Activated CD8-positive, alpha-beta memory T cell treated with anti-CD3 and anti-CD28 coated beads for 48 hours (primary cell): ENCODE data around the gene DYNC1I1.

Experiments
- DNase-seq, 3 experiments: peaks; one replicate each; pipeline ENCODE4 v3.0.0-alpha.2; 2020; ENCODE audit warnings: low read depth in 2 of 3, low spot score in 2 of 3

DYNC1I1 gene

DNA sequence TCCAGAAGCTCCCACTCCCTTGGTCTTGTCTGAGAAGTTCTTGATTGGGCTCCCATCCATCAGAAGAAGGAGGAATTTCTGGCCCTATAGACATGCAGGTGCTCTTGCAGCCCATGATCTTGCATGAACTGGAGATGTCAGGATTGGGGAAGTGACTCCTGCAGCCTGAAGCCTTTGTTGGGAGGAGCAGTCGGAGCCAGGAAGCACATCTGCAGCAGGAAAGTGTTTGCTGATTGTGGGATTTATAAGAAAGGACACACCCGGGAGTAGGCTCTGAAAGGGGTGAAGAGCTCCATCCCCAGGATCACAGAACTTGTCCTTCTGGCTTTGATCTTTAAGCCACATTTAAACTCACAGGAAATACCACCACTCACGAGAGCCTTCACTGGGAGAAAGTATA lies 185.2 kb downstream of the DYNC1I1 start:
- no peak for DNase-seq

DNA sequence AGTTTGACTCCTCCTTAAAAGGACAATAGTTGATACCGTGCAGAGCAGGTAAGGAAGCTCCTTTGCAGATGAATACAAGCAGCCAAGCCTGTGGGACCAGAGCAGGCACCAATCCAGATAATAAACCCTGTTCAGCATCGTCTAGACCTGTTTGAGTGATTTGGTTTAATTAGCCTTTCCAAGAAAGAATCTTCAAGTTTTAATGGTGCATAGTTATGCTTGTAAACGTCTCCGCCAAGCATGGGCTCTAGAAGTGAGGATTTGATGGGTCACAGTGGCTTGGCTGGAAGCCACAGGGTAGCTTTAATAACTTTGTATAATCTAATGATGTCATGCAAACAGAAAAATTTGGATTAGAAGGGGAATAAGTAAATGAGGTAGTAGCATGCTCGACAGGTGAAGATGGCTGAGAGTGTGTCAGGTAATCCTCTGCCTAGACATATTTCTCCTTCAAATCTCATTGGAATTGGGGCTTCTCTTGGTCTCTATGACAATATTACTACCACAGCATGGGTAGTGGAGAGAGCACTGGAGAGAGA lies 188.4 kb downstream of the DYNC1I1 start:
- DNase-seq = no peak

DNA sequence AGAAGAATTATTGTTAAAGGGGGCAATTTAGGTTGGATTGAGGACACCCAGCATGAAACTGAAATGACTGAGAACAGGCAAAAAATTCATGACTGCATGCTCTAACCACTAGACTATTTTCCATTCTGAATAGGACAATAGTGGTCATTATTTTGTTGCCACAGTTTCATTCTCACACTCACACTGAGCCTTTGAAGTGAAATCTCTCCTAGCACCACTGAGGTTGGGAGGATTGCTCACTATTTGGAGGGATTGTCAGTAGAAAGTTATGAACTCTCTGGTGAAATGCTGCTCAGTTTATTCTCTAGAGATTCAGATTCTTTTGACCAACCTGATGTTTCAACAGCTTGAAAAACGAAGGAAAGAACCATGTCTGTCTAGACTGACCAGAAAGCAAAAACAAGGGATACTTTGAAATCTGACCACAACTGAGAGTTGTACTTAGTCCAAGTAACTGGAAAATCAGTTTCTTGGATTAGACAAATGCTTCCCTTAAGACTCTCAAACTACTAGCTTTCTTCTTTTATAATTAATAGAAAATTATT lies 191.2 kb downstream of the DYNC1I1 start:
- DNase-seq = no peak

DNA sequence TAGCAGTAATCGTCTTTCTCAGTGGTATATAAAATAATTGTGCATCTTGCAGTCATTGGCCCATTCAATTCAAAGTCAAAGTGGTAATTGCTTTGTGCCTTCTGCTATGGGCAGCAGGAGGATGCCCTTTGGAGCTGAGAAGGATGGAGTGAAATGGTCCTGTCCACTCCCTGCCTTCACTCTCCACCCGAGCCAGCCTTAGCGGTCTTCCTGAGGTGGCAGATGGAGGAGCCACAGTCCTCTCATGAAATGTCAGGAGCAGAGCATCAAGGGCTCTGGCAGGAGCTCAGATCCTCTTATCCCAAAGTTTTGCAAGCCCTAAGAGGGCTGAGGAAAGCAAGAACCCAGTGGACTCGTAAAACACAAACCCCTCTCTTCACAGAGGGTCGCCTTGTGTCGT lies 199.4 kb downstream of the DYNC1I1 start:
- no peak for DNase-seq

DNA sequence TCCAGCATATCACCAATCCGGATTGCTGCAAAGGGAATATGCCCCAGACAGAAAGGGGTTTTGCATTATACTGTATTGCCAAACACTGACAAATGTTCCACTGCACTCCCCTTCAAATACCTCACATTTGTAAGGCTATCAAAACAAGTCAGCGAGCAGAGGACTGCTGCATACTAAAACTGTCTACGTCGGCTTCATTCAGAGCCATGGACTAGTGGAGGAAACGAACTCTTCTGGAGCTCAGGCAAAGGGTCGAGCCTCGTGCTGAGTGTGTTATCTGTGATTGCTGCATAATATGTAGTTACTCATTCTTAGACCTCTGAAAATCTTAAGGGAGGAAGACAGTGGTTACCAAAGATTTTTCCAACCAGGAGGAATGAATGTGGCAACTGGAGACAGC lies 200.2 kb downstream of the DYNC1I1 start:
- DNase-seq = no peak

DNA sequence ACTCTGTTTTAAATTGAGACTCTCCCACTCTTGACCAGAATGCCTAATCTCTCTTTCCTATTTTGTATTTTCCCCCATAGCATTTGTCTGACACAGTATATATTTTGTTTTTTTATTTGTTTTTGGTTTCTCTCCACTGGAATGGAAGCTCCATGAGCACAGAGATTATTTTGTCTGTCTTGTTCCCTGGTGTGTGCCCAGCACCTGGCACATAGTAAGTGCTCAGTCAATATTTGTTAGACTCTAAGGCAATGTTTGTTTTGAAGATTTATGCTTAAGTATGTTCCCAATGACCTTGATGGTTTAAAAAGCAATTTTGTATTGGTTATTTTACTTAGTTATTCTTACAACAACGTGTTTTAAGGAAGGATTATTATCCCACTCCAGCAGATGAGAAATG lies 201.8 kb downstream of the DYNC1I1 start:
- DNase-seq = no peak

DNA sequence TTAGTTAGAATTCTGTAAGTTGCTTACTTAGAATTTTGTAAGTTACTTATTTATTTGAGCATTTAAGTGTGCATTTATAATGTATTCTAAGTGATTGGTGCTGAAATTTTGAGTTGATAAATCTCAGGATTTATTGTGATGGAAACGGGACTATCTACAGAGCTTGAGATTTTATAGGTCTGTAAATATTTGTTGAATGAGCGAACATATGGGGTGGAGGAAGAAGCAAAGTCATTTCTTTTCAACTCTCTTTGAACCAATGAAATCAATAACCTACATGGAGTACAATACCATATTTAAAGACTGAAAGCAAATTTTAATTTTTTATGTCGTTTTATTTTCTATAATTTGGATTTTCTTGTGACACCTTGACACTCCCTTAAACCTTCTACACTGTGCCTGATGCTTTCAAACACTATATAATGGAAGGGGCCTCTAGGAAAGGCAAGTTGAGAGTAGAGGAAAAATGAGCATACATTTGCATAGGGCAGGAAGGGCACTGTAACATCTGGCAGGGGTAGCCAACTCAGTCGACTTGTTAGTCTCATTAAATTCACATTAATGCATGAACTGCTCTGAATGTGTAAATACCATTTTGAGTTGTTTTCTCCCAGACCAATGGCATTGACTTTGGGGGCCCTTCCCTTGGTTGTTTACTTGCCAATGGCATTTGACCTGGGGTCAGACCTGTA lies 204.2 kb downstream of the DYNC1I1 start:
- no peak for DNase-seq

DNA sequence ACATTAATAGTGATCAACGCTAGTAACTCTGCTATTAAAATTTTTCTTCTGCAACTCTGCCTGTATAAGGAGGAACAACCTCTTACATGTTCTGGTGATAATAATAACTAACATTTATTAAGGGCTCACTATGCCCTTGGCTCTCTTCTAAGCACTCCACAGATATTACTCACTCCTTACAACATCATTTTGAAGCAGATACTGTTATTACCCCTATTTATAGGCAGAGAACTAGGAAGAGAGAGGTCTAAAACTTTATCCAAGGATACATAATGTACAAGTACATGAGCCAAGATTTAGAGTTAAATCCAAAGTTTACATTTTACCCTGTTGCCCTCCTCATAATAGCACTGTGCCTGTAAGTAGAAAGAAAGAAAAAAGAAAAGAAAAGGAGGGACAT lies 205.6 kb downstream of the DYNC1I1 start:
- DNase-seq = no peak

DNA sequence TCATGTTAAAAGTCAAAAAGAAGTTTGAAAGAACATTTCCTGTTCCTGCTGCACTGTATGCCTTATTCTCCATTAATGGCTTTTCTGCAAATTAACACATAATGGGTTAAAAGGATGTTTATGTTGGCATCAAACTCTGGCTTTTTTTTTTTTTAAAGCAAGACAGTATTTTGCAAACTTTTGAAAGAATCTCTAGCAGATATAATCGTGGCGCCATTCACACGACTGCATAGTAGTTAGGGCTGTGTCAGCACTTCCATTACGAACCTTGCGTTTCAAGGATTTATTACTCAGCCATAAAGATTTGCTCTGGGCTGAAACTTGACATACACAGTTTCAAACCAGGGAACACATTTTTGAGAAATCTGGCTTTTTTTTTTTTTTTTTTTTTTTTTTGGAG lies 207.8 kb downstream of the DYNC1I1 start:
- no peak for DNase-seq

DNA sequence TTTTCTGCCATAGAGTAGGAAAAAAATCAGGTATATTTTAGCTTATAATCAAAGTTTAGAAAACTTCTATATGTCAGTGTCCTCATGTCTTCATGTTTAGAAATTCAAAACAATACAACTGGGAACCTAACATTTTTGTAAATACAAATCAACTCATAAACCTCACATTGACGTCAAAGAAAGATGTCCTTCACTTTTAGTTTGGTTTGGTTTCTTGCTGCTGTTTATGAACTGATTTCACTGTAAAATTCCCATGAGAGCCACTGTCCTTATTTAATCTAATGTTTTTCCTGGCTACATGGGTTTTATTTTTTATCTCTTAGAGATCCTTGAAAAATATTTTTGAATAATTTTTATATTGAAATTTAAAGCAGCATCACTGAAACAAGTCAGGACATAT lies 208.4 kb downstream of the DYNC1I1 start:
- DNase-seq = no peak

DNA sequence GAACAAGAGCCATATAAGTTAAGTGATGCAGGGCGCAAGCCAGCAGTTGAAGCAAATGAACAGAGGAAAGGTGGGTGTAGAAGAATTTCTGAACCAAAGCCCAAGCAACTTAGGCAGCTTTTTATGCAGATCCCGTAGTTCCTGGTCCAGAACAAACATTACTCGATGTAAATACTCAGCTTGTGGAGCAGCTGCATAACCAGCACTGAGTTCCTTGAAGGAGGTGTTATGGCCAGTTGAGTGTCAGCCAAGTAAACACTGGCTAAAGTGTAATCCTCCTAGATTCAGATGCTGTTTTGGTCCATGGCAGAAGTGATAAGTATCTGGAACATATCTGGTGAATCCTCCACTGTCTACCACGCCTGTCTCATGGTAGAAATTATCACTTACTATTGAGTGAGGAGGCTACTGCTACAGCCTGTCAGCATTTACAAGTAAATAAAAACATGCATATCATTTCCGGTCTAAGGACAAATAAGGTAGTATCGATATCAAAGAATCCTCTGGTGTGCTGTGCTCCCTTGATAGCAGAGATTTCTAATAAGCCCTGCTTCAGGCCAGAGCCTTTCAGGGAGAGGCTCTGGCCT lies 213.9 kb downstream of the DYNC1I1 start:
- no peak for DNase-seq

DNA sequence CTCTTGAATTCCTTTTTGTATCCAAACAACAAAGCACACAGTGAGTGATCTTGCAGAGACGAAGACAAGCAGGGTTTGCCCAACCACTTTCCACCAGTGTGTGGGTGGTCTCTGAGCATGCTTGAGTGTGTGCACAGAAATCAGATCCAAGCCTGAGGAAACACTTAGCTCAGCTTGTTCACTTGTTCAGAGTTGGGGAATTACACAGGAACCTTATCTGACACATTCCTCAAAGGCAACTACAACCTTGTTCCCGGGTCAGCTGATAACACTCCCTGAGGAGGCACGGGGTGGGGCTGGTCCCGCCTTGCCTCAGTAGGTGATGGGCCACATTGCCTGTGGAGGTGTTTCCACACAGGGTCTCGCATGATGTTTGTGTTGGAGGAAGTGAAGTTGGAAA lies 216.9 kb downstream of the DYNC1I1 start:
- no peak for DNase-seq

DNA sequence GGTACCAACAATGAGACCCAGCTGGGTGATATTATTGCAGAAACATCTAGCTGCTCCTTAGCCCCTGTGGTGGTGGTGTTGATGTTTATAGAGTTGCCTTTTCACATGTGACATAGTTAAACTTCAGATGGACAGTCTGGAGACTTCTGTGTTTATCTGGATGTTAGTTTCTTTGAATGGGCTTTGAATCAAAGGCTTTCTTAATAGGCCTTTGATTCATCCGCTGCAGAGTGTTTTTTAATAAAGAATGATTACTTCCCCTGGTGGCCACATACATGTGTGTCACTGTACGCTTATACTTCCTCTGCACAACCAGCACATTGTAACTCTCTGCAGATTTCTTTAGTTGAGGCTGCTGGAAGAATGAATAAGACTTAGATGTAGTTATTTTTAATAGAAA lies 221.0 kb downstream of the DYNC1I1 start:
- no peak for DNase-seq

DNA sequence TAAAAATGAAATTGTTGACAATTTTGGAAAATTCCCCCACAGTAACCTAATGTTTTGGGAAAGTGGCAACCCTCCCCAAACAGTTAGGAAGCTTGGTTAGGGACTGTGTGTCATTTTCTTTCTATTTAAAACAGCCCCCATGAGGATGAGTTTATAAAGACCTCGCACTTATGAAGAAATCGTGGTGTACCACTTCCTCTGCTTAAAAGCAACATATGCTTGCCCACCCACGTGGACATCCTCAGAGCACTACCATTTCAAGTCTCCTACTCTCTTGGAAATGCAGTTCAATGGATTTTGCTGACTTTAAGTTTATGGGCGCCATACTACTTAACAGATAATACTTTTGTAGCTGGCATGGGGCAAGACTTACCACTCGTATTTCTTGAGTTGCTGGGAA lies 223.8 kb downstream of the DYNC1I1 start:
- no peak for DNase-seq

DNA sequence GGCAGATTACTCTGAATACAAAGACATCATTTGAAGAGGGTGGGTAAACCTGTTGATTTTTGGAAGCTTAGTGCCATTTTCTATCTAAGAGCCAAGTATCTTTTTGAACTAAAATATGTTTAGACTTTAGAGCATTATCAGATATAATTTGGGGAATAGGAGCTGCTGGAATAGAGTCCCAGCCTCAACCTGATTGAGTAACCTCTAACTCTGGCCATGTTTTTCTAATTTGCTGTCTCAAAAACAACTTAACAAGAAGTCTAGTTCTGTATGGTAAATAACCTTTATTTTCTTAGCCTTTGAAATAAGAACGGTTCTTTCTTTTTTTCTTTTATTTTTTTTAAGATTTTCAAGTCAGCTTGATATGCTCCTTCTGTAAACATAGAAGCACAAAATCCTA lies 224.5 kb downstream of the DYNC1I1 start:
- no peak for DNase-seq

DNA sequence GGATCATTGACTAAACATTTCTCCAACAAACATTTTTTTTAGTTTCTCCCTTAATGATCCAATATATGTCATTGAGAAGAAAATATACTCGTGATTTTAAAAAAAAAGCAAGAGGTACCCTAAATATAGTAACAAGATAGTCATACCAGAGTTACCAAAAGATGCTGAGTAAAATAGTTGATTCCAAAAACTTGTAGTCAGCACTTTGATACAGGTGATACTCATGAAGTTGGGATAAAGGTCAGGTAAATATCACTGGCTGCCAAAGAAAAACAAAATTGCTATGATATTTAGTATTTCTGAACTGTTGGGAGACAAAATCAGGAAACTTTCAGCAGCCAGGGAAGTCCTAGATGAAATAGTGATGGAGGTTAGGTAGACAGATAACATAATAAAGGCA lies 225.3 kb downstream of the DYNC1I1 start:
- DNase-seq = no peak

DNA sequence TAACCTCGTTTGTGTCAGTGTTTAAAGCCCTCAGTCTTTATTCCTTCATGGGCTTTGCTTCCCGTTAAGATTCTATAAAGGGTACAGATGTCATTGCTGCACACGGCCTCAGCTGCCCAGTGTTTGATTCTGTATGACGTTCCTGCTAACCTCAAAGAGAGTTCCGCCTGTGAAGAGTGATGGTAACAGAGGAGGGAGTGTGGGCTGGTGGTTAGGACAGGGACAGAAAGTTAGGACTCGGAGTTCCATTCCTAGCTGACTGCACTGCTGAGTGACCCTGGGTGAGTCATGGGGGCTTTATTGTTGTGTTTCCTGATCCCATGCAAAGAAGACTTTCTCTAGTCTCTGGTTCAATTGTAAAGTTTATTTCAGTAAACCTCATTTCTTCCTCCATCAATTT lies 227.1 kb downstream of the DYNC1I1 start:
- no peak for DNase-seq

DNA sequence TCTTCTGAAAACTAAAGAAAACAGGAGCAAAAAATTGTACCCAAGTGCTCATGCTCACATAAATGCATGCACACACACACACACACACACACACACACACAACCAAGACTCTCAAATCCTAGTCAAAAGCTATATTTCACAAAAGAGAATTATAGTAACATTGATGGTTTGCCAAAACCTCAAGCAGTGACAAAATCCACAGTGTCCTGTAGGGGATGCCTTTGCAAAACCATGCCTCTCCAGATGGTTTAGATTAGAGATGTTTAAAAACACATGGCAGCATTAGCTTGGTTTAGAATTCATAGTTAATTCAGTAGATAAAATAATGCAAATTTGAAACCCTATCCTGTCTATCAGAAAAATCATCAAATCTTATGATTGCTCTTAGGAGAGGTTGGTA lies 232.2 kb downstream of the DYNC1I1 start:
- no peak for DNase-seq

DNA sequence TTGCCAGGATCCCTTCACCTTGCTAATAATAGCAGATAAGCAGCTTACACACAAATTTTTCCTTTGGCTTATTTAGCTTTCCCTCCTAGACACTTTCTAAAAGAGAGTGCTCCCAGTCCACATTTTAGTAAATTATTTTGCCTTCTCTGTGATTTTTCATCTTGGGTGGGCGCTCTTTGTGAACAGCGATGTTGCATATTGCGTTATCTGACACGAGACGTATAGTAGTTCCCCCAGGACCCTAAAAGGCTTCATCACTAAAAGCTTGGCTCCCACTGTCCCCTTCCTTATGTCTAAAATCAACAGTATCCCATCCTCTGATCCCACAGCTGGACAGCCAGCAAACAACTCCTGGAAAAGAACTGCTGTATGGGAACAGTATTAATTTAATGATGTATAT lies 232.9 kb downstream of the DYNC1I1 start:
- DNase-seq = no peak

DNA sequence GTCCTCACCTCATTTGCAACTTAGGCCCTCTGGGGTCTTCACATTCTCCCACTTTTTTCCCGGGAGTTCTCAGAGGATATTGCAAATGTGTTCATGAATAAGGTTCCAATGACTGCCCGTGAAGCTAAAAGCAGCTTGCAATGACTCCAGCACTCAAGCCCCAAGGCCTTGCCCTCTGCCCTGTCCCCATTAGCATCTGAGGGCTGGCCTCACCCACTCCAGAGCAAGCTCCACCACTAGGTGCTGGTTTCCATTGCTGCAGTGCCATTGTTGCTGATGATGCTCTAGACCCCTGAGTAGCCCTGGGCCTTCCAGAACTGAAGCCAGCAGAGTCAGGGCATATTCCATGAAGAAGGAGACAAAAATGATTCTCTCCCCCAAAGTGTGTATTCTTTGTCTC lies 236.8 kb downstream of the DYNC1I1 start:
- DNase-seq = no peak

DNA sequence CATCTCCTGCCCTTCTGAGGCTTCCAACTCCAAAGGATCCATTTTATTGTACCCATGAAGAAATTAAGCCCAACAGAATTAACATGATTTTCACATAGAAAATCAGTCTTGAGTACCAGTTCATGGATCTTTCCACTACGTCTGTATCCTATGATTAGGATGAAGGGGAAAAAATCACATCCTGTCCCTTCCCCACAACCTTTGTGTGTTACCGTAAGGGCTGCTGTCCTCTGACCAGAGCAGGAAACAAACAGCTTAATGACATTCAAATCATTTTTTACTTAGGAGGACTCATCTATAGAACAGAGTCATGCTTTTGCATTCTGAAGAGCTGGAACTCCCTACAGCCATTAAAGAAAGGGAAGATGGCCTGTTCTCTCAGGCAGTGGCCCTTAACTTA lies 241.5 kb downstream of the DYNC1I1 start:
- DNase-seq = no peak

DNA sequence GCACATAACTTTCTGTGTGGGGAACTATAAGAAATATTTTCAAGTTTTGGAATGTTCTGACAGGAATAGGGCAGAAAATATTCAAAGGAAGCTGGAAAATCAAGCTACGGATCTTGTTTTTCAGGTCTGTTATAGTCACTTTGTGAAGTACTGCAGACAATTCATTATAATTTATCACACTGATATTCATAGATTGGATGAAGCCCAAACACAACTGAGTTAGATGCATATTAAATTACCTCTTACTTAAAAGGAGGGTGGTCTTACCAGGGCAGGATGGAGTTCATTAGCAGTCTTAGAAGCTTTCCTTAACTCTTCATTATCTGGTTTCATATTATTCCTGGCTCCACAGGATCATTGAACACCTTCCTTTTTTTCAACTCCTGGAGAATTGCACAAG lies 242.3 kb downstream of the DYNC1I1 start:
- no peak for DNase-seq

DNA sequence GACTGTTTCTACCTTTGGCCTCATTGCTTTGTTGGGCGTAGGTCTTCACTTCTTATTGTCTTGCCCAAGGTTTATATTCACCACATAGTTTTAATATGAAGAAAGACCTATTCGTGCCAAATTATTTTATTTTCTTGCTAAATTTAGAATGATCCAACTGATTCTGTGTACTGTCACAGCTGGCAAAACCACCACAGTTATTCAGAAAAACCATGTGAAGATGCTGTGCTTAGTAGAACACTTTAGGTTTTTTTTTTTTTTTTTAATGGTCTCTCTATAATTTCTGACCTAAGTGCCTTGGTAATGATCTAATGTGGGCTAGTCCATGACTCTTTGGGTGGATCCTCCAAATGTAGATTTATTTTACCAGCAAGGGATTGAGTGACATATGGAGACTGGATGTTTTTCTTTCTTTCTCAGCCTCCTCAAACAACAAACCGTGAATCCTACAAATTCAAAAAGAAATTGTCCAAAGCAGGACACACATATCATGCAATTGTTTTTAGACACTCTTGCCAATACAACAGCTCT lies 243.8 kb downstream of the DYNC1I1 start:
- DNase-seq = no peak
